Esophagus squamous epithelium (tissue), 5 donors: ENCODE results near the gene IFI27L1. TPM values are rescaled to one million over a fixed set of nuclear protein-coding genes. Genes with fewer than 3 reads are reported as not detected.

Experiments used
- DNase-seq: peaks from one replicate; lab custom pipeline; 2025; lab: John Stamatoyannopoulos, UW
- H3K27ac ChIP-seq, 4 donors: fragments of 200-600 bp; sonication (generic); one replicate each; pipeline ENCODE4 v1.5.1; 2016 to 2019; ENCODE audit warnings: mild to moderate bottlenecking in 1 of 4
- H3K27me3 ChIP-seq, 4 donors: fragments of 200-600 bp; sonication (generic); 1 replicate in 3 of 4; 2 replicates in 1 of 4; pipeline versions ENCODE4 v1.5.1 to v1.6.0; 2017 to 2021; ENCODE audit warnings: antibody characterized with exemption in 1 of 4
- H3K36me3 ChIP-seq, 3 donors: fragments of 200-600 bp; sonication (generic); one replicate each; pipeline ENCODE4 v1.5.1; 2016 to 2019
- H3K4me1 ChIP-seq, 3 donors: fragments of 200-600 bp; sonication (generic); one replicate each; pipeline ENCODE4 v1.5.1; 2017 to 2019
- H3K4me3 ChIP-seq, 4 donors: fragments of 200-600 bp; sonication (generic); 1 replicate in 3 of 4; 2 replicates in 1 of 4; pipeline ENCODE4 v1.5.1; 2016 to 2019; ENCODE audit warnings: mild to moderate bottlenecking in 2 of 4, moderate library complexity in 1 of 4
- H3K9me3 ChIP-seq, 3 donors: fragments of 200-600 bp; sonication (generic); one replicate each; pipeline ENCODE4 v1.5.1; 2016 to 2019
- POLR2A ChIP-seq, 4 donors: fragments of 450-650 bp; IDR thresholded peaks; one replicate each; pipeline ENCODE4 v1.6.1; 2017; ENCODE audit warnings: antibody characterized with exemption in 4 of 4, mild to moderate bottlenecking in 4 of 4, moderate library complexity in 3 of 4
- WGBS, 2 donors: methylation state at CpG; one replicate each; pipeline ENCODE4 v1.1.5; 2018; 5-methylcytosine and 5-hydroxymethylcytosine counted together
- intact Hi-C: fragments of 100-400 bp; cut with DNase I; formaldehyde crosslinking; loops from one replicate; pipeline ENCODE4 v1.15.0; 2022
- total RNA-seq, 4 donors: library from RNA; depleted of rRNA; stranded (reverse); fragments of >200 nt; gene quantifications; one replicate each; pipeline ENCODE4 v1.1.0, GENCODE V29; 2016
- TF ChIP-seq, protein P1 (sequence below), 6 experiments: fragments of 450-650 bp in 4 of 6; fragments of 200-600 bp in 2 of 6; sonication (generic) in 2 of 6; IDR thresholded peaks; one replicate each; pipeline ENCODE4 v1.5.1; 2016 to 2019; ENCODE audit warnings: antibody characterized with exemption in 6 of 6, mild to moderate bottlenecking in 4 of 6, moderate library complexity in 4 of 6
- donor health status: DM: yes; HTN: yes; CAD: no.

The IFI27L1 gene
- total RNA-seq, 4 donors from 2014 or later, result 1.9 to 12.5 (median 8.6) TPM

DNA sequence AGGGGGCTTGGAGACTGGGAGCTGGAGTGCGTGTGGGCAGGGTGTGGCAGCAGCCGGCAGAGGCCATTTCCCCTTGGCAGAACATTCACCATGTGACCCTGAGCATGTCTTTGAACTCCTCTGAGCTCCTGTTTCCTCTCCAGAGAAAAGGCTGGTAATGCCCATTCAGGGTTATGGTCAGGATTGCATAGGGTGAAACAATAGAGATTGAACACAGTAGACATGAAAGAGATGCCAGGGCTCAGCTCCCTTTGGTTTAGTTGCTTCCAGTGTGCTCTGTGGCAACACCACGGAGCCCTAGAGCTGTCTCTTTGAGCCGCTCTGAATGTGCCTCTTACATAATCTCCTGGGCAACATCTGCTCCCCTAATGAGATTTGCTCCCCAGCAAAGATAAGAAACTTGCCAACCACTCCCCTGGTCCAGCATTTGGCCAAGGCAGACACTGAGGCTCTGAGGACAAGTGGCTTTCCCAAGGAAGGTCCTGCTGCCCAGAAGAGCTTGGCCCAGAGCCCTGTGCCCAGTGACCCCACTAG, 34.0 kb downstream of the IFI27L1 start:
- no peak for DNase-seq
- TF ChIP-seq, protein P1, sequence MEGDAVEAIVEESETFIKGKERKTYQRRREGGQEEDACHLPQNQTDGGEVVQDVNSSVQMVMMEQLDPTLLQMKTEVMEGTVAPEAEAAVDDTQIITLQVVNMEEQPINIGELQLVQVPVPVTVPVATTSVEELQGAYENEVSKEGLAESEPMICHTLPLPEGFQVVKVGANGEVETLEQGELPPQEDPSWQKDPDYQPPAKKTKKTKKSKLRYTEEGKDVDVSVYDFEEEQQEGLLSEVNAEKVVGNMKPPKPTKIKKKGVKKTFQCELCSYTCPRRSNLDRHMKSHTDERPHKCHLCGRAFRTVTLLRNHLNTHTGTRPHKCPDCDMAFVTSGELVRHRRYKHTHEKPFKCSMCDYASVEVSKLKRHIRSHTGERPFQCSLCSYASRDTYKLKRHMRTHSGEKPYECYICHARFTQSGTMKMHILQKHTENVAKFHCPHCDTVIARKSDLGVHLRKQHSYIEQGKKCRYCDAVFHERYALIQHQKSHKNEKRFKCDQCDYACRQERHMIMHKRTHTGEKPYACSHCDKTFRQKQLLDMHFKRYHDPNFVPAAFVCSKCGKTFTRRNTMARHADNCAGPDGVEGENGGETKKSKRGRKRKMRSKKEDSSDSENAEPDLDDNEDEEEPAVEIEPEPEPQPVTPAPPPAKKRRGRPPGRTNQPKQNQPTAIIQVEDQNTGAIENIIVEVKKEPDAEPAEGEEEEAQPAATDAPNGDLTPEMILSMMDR (IDR thresholded peaks at IDR 0.05), result no peak
- TF ChIP-seq POLR2A (IDR thresholded peaks at IDR 0.05), result no peak
- Histone ChIP-seq H3K4me1 (peaks cover 7 to 54% (median 23%) of the 10 kb centered on the region in 3 donors), H3K27me3 (peaks cover 0 to 8% (median 0%) of the 10 kb centered on the region in 4 donors), H3K36me3 (no peaks in the 10 kb centered on the region), H3K9me3 (peaks cover 0 to 14% (median 7%) of the 10 kb centered on the region in 3 donors), H3K4me3 (peak overlapping the region in 1 of 4 donors; percentile 19), H3K27ac (peak overlapping the region in 3 of 4 donors; percentile 82 to 90 (median 82))
- 0 to 17% methylated on average over 4 of the region's 4 CpGs for WGBS, 2 donors
- intact Hi-C loops, result no loop called here

GRCh38 chr14:94115631-94116030, 34.5 kb downstream of the IFI27L1 start:
- H3K27me3 ChIP-seq, result peaks cover 0 to 8% (median 0%) of the 10 kb centered on the region in 4 donors
- H3K36me3 ChIP-seq, result no peaks in the 10 kb centered on the region
- WGBS, 2 donors, result 86 to 91% methylated on average over 5 to 6 of the region's 15 CpGs
- TF ChIP-seq, protein P1 (IDR thresholded peaks at IDR 0.05), result no peak
- no peak for TF ChIP-seq POLR2A (IDR thresholded peaks at IDR 0.05)
- DNase-seq, result no peak
- H3K9me3 ChIP-seq, result peaks cover 0 to 18% (median 7%) of the 10 kb centered on the region in 3 donors
- intact Hi-C loops, result no loop called here
- H3K4me3 ChIP-seq, result no peak overlapping the region
- H3K27ac ChIP-seq, result peak overlapping the region in 3 of 4 donors; percentile 82 to 90 (median 82)
- H3K4me1 ChIP-seq, result peaks cover 7 to 49% (median 23%) of the 10 kb centered on the region in 3 donors

- Histone ChIP-seq H3K9me3 (peaks cover 0 to 19% (median 7%) of the 10 kb centered on the region in 3 donors), H3K4me1 (peaks cover 7 to 39% (median 23%) of the 10 kb centered on the region in 3 donors), H3K27me3 (peaks cover 0 to 8% (median 0%) of the 10 kb centered on the region in 4 donors), H3K27ac (no peak overlapping the region), H3K4me3 (no peak overlapping the region), H3K36me3 (no peaks in the 10 kb centered on the region)
- 75 to 100% methylated on average over 4 to 10 of the region's 10 CpGs for WGBS, 2 donors
- TF ChIP-seq POLR2A (IDR thresholded peaks at IDR 0.05), result no peak
- TF ChIP-seq, protein P1 (IDR thresholded peaks at IDR 0.05), result no peak
- intact Hi-C loops, result no loop called here
- DNase-seq, result no peak
These were observed 35.6 kb downstream of the IFI27L1 start for GRCh38 chr14:94116701-94117100.

DNA sequence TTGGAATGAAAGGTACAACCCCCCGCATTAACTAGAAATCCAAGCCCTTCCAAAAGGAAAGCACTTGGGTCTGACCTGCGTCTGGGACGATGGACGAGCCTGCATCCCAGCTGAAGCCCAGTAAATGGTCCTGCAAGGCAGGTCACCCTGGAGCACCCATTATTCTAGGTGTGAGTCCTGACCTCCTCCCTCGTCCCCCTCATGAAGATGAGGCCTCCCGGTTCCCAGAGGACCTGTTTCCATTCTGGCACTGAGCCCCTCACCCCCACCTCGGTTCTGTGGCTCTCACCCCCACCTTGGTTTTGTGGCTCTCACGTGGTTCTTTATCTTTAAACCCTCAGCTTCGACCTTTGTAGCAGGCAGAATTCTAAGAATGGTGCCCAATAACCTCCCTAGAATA, 36.7 kb downstream of the IFI27L1 start:
- H3K9me3 ChIP-seq, result peaks cover 0 to 19% (median 7%) of the 10 kb centered on the region in 3 donors
- H3K27ac ChIP-seq, result no peak overlapping the region
- intact Hi-C loops, result no loop called here
- 75 to 76% methylated on average over 6 to 7 of the region's 9 CpGs for WGBS, 2 donors
- no peaks in the 10 kb centered on the region for H3K36me3 ChIP-seq
- peaks cover 7 to 31% (median 18%) of the 10 kb centered on the region in 3 donors for H3K4me1 ChIP-seq
- no peak for DNase-seq
- TF ChIP-seq, protein P1 (IDR thresholded peaks at IDR 0.05), result no peak
- TF ChIP-seq POLR2A (IDR thresholded peaks at IDR 0.05), result no peak
- H3K27me3 ChIP-seq, result peaks cover 0 to 8% (median 0%) of the 10 kb centered on the region in 4 donors
- H3K4me3 ChIP-seq, result no peak overlapping the region

DNA sequence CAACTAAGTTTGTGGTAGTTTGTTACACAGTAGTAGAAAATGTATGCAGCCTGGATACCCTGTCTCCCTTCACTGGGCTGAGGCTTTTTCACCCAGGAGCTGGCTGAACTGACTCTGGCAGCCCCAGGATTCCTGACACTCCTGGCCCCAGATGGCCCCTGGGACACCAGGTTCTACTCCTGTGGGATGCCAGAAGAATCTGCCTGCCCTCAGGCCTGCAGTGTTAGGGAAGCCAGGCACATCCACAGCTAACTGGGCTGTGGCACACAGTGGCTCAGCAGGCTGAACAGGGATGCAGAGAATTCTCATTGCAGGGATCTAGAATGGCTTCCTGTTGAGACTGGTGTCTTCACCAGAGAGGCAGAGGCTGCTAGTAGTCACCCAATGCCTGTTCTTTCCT, 38.0 kb downstream of the IFI27L1 start:
- Histone ChIP-seq H3K27ac (no peak overlapping the region), H3K9me3 (peaks cover 0 to 19% (median 7%) of the 10 kb centered on the region in 3 donors), H3K27me3 (peaks cover 0 to 8% (median 0%) of the 10 kb centered on the region in 4 donors), H3K36me3 (no peaks in the 10 kb centered on the region), H3K4me3 (no peak overlapping the region), H3K4me1 (peaks cover 3 to 18% (median 9%) of the 10 kb centered on the region in 3 donors)
- intact Hi-C loops, result no loop called here
- TF ChIP-seq POLR2A (IDR thresholded peaks at IDR 0.05), result no peak
- TF ChIP-seq, protein P1 (IDR thresholded peaks at IDR 0.05), result no peak
- DNase-seq, result no peak
